GM23248 (cell line): ENCODE data around the gene FOXK1.

ENCODE experiments used
- EZH2 ChIP-seq: fragments of 200-600 bp; sonication (generic); IDR thresholded peaks from 2 replicates; pipeline ENCODE4 v1.6.1; 2018; ENCODE audit warnings: antibody characterized with exemption, mild to moderate bottlenecking; ENCODE audit not compliant: insufficient read depth, poor library complexity, severe bottlenecking
- EZH2phosphoT487 ChIP-seq: fragments of 200-600 bp; sonication (generic); IDR thresholded peaks from 2 replicates; pipeline ENCODE4 v1.6.1; 2018; ENCODE audit warnings: antibody characterized with exemption, moderate library complexity, mild to moderate bottlenecking, low read depth; ENCODE audit not compliant: insufficient read depth

GRCh38 chr7:4783292-4783652 is 101.2 kb downstream of the FOXK1 start:
- TF ChIP-seq EZH2 (no peak), EZH2phosphoT487 (no peak)
